H1 (cell line): ENCODE results near the gene MRPS2.
"Not testable (repeated sequence)": the region's sequence is repeated elsewhere in the genome, so short reads cannot be mapped to it uniquely, and the experiment has no call there.

Source experiments
- CHD1 ChIP-seq: IDR thresholded peaks from 2 replicates; pipeline ENCODE4 v1.6.1; 2012; ENCODE audit warnings: low read depth, low read length, improper control_type of control experiment
- HDAC2 ChIP-seq, 2 experiments: fragments of 300-600 bp in 1 of 2; sonication (generic) in 1 of 2; IDR thresholded peaks; 2 replicates each; pipeline ENCODE4 v1.6.1; 2011 to 2012; ENCODE audit warnings: low read depth in 2 of 2, low read length in 2 of 2, mild to moderate bottlenecking in 2 of 2, moderate library complexity in 2 of 2, borderline replicate concordance in 1 of 2, inconsistent platforms in 1 of 2
- KDM1A ChIP-seq: fragments of 200-600, 300-600 bp; sonication (generic); IDR thresholded peaks from 2 replicates; pipeline ENCODE4 v1.7.1; 2016; ENCODE audit warnings: mild to moderate bottlenecking, low read length, borderline replicate concordance
- POLR2A ChIP-seq, 2 experiments: IDR thresholded peaks; 1 replicate in 1 of 2; 2 replicates in 1 of 2; pipeline ENCODE4 v1.6.1; 2011; ENCODE audit warnings: low read depth in 2 of 2, low read length in 2 of 2, mild to moderate bottlenecking in 2 of 2; ENCODE audit errors: control extremely low read depth in 1 of 2
- POLR2AphosphoS5 ChIP-seq: IDR thresholded peaks from 2 replicates; pipeline ENCODE4 v1.6.1; 2011; ENCODE audit warnings: low read depth, low read length
- SIN3A ChIP-seq, 2 experiments: IDR thresholded peaks in 1 of 2; conservative IDR thresholded peaks in 1 of 2; 2 replicates each; pipeline ENCODE4 v1.6.1; 2011 to 2012; ENCODE audit warnings: low read length in 2 of 2, improper control_type of control experiment in 1 of 2, low read depth in 1 of 2, mild to moderate bottlenecking in 1 of 2
- ZNF274 ChIP-seq: IDR thresholded peaks from 2 replicates; pipeline ENCODE4 v1.7.0; 2012; ENCODE audit warnings: low read length, borderline replicate concordance; ENCODE audit errors: extremely low read depth
- TF ChIP-seq, protein P1 (sequence below), 3 experiments: IDR thresholded peaks; 1 replicate in 2 of 3; 2 replicates in 1 of 3; pipeline versions ENCODE4 v1.5.1 to v1.6.1; 2011; ENCODE audit warnings: low read length in 3 of 3, mild to moderate bottlenecking in 3 of 3, inconsistent platforms in 2 of 3, low read depth in 1 of 3, moderate library complexity in 1 of 3; ENCODE audit not compliant: insufficient read depth in 1 of 3; ENCODE audit errors: control extremely low read depth in 1 of 3

DNA sequence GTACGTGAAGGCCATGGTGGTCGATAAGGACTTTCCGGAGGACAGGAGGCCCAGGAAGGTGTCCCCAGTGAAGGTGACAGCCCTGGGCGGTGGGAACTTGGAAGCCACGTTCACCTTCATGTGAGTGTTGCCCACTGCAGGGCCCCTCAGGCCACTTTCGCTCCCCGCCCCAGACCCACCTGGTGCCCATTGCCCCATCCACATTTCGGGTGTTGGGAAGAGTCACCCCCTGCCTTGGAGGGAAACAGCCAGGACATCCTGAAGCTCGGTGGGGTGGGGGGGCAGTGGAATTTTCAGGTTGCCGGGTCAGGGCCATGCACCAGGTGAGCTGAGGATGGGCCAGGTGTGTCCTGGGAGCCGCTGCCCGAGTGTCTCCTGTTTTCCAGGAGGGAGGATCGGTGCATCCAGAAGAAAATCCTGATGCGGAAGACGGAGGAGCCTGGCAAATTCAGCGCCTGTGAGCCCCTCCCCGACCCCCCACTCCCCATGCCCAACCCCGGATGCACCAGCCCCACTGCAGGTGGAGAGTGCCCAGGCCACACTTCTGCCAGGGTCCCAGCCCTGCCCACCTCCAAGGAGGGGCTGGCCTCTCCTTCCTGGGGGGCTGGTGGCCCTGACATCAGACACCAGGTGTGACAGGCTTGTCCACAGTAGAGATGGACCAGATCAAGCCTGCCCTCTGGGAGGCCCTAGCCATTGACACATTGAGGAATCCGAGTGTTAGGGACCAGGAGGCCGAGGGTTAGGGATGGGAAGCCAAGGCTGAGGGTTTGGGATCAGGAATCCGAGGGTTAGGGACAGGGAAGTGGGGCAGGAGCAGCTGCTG is 46.5 kb downstream of the MRPS2 start:
- TF ChIP-seq CHD1; POLR2AphosphoS5; SIN3A (conservative IDR thresholded peaks at IDR 0.05 in 1 of 2, IDR thresholded peaks at IDR 0.05 in 1 of 2; ENCODE audit: low read depth in 1 of 2, low read length in 2 of 2); KDM1A; ZNF274; POLR2A (IDR thresholded peaks at IDR 0.05; ENCODE audit: control extremely low read depth in 1 of 2, low read depth in 2 of 2, low read length in 2 of 2); HDAC2 (IDR thresholded peaks at IDR 0.05; ENCODE audit: borderline replicate concordance in 1 of 2, low read depth in 2 of 2, low read length in 2 of 2): not testable (repeated sequence)
- TF ChIP-seq, protein P1, sequence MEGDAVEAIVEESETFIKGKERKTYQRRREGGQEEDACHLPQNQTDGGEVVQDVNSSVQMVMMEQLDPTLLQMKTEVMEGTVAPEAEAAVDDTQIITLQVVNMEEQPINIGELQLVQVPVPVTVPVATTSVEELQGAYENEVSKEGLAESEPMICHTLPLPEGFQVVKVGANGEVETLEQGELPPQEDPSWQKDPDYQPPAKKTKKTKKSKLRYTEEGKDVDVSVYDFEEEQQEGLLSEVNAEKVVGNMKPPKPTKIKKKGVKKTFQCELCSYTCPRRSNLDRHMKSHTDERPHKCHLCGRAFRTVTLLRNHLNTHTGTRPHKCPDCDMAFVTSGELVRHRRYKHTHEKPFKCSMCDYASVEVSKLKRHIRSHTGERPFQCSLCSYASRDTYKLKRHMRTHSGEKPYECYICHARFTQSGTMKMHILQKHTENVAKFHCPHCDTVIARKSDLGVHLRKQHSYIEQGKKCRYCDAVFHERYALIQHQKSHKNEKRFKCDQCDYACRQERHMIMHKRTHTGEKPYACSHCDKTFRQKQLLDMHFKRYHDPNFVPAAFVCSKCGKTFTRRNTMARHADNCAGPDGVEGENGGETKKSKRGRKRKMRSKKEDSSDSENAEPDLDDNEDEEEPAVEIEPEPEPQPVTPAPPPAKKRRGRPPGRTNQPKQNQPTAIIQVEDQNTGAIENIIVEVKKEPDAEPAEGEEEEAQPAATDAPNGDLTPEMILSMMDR (IDR thresholded peaks at IDR 0.05; ENCODE audit: control extremely low read depth in 1 of 3, insufficient read depth in 1 of 3, low read depth in 1 of 3, low read length in 3 of 3) = not testable (repeated sequence)
